Right renal cortex interstitium (tissue), 3 donors: ENCODE results near the gene TMEM221. TPM values are rescaled to one million over a fixed set of nuclear protein-coding genes. Genes with fewer than 3 reads are reported as not detected.

Source experiments
- polyA plus RNA-seq, 3 donors: library from polyadenylated mRNA; unstranded; fragments of 120-200 nt; gene quantifications; one replicate each; pipeline ENCODE4 v1.2.1, GENCODE V29; 2013; ENCODE audit not compliant: insufficient read length in 3 of 3

Gene TMEM221
- polyA plus RNA-seq, 3 donors, result 1.9 to 3.1 (median 2.1) TPM

Other genes with a start within 250 kb of the TMEM221 start
- gene USE1, start 233.3 kb downstream of the TMEM221 start, polyA plus RNA-seq, result 10 to 100 TPM; 21.6 to 24.2 (median 22.2) TPM
- gene OCEL1, start 222.4 kb downstream of the TMEM221 start, polyA plus RNA-seq, result 10 to 100 TPM; 15.7 to 20.1 (median 17.9) TPM
- 10 to 100 TPM; 29.4 to 41.9 (median 34.2) TPM for gene NR2F6, start 202.7 kb downstream of the TMEM221 start, polyA plus RNA-seq
- 1 to 10 TPM; 4.6 to 6.1 (median 5.4) TPM for gene USHBP1, start 183.9 kb downstream of the TMEM221 start, polyA plus RNA-seq
- 100 to 1,000 TPM in 1 of 3 donors, 10 to 100 TPM in 2; 94.8 to 113 (median 97.1) TPM for gene BABAM1, start 181.2 kb downstream of the TMEM221 start, polyA plus RNA-seq
- gene ANKLE1, start 166.8 kb downstream of the TMEM221 start, polyA plus RNA-seq, result under 1 TPM; 0.44 to 0.83 (median 0.65) TPM
- 1 to 10 TPM; 6.6 to 8.5 (median 7.0) TPM for gene ABHD8, start 145.2 kb downstream of the TMEM221 start, polyA plus RNA-seq
- 10 to 100 TPM; 44.9 to 55.7 (median 51.8) TPM for gene MRPL34, start 142.8 kb downstream of the TMEM221 start, polyA plus RNA-seq
- 10 to 100 TPM; 29.3 to 37.7 (median 32.5) TPM for gene DDA1, start 139.1 kb downstream of the TMEM221 start, polyA plus RNA-seq
- gene ANO8, start 113.8 kb downstream of the TMEM221 start, polyA plus RNA-seq, result 1 to 10 TPM; 7.2 to 9.7 (median 7.8) TPM
- gene GTPBP3, start 111.1 kb downstream of the TMEM221 start, polyA plus RNA-seq, result 10 to 100 TPM; 13.9 to 17.3 (median 15.7) TPM
- 100 to 1,000 TPM; 167 to 179 (median 177) TPM for gene PLVAP, start 71.3 kb downstream of the TMEM221 start, polyA plus RNA-seq
- 1 to 10 TPM in 1 of 3 donors, under 1 TPM in 2; 0.59 to 1.2 (median 0.83) TPM for gene CCDC194, start 54.5 kb downstream of the TMEM221 start, polyA plus RNA-seq
- gene BST2, start 43.0 kb downstream of the TMEM221 start, polyA plus RNA-seq, result 100 to 1,000 TPM; 102 to 160 (median 151) TPM
- gene MVB12A, start 28.6 kb downstream of the TMEM221 start, polyA plus RNA-seq, result 10 to 100 TPM; 47.2 to 53.0 (median 52.7) TPM
- gene NXNL1, start 12.3 kb upstream of the TMEM221 start, polyA plus RNA-seq, result not detected
- gene SLC27A1, start 21.9 kb upstream of the TMEM221 start, polyA plus RNA-seq, result 10 to 100 TPM in 2 of 3 donors, 1 to 10 TPM in 1; 9.7 to 10.8 (median 10.3) TPM
- gene PGLS, start 63.0 kb upstream of the TMEM221 start, polyA plus RNA-seq, result 10 to 100 TPM; 50.1 to 60.6 (median 50.9) TPM
- gene COLGALT1, start 107.0 kb upstream of the TMEM221 start, polyA plus RNA-seq, result 10 to 100 TPM; 43.3 to 47.5 (median 43.7) TPM
- under 1 TPM; 0.10 to 0.28 (median 0.16) TPM for gene UNC13A, start 239.7 kb upstream of the TMEM221 start, polyA plus RNA-seq